HG02938 (cell line): Measurements from ENCODE around the gene RASAL2.
A peak's percentile ranks its signal among the peaks of the same experiment; 100 is the strongest.
"Not testable (repeated sequence)": the region's sequence is repeated elsewhere in the genome, so short reads cannot be mapped to it uniquely, and the experiment has no call there.

Experiments used
- ATAC-seq: cut with Tn5 transposase; IDR thresholded peaks from one replicate; pipeline ENCODE4 v1.9.1; 2021; ENCODE audit warnings: mild to moderate bottlenecking, moderate library complexity; ENCODE audit not compliant: unreplicated experiment

Gene RASAL2

GRCh38 chr1:178330848-178331497 is 237.1 kb downstream of the RASAL2 start:
- no peak for ATAC-seq

GRCh38 chr1:178335426-178335825 is 241.5 kb downstream of the RASAL2 start:
- no peak for ATAC-seq

GRCh38 chr1:178337091-178337706 is 243.3 kb downstream of the RASAL2 start:
- no peak for ATAC-seq

GRCh38 chr1:178339834-178340233 is 245.9 kb downstream of the RASAL2 start:
- no peak for ATAC-seq

- ATAC-seq: no peak
Measured at GRCh38 chr1:178341261-178341956, 247.5 kb downstream of the RASAL2 start.

- no peak for ATAC-seq
Measured at GRCh38 chr1:178342745-178343144, 248.8 kb downstream of the RASAL2 start.

GRCh38 chr1:178344513-178345091 is 250.7 kb downstream of the RASAL2 start:
- ATAC-seq: peak; percentile 75

GRCh38 chr1:178345238-178345637 is 251.3 kb downstream of the RASAL2 start:
- no peak for ATAC-seq

- no peak for ATAC-seq
Measured at GRCh38 chr1:178345807-178346206, 251.9 kb downstream of the RASAL2 start.

- no peak for ATAC-seq
Measured at GRCh38 chr1:178349801-178350200, 255.9 kb downstream of the RASAL2 start.

GRCh38 chr1:178351911-178352310 is 258.0 kb downstream of the RASAL2 start:
- ATAC-seq: not testable (repeated sequence)

- ATAC-seq: no peak
Measured at GRCh38 chr1:178352790-178353416, 259.0 kb downstream of the RASAL2 start.

- ATAC-seq: no peak
Measured at GRCh38 chr1:178353524-178353923, 259.6 kb downstream of the RASAL2 start.

- ATAC-seq: no peak
Measured at GRCh38 chr1:178354816-178355215, 260.9 kb downstream of the RASAL2 start.

- ATAC-seq: no peak
Measured at GRCh38 chr1:178356299-178356698, 262.4 kb downstream of the RASAL2 start.

GRCh38 chr1:178358456-178358855 is 264.6 kb downstream of the RASAL2 start:
- ATAC-seq: no peak

GRCh38 chr1:178360421-178360820 is 266.5 kb downstream of the RASAL2 start:
- no peak for ATAC-seq

GRCh38 chr1:178361847-178362246 is 267.9 kb downstream of the RASAL2 start:
- ATAC-seq: no peak

- ATAC-seq: no peak
Measured at GRCh38 chr1:178362747-178363146, 268.8 kb downstream of the RASAL2 start.

- no peak for ATAC-seq
Measured at GRCh38 chr1:178364782-178365181, 270.9 kb downstream of the RASAL2 start.

GRCh38 chr1:178367151-178367550 is 273.2 kb downstream of the RASAL2 start:
- no peak for ATAC-seq
